ENCODE measurements around the gene KCNK4.

Gene KCNK4

GRCh38 chr11:64347193-64347867, 56.2 kb downstream of the KCNK4 start:
- DNase-seq (ENCODE audit: low read depth), result no peak

DNA sequence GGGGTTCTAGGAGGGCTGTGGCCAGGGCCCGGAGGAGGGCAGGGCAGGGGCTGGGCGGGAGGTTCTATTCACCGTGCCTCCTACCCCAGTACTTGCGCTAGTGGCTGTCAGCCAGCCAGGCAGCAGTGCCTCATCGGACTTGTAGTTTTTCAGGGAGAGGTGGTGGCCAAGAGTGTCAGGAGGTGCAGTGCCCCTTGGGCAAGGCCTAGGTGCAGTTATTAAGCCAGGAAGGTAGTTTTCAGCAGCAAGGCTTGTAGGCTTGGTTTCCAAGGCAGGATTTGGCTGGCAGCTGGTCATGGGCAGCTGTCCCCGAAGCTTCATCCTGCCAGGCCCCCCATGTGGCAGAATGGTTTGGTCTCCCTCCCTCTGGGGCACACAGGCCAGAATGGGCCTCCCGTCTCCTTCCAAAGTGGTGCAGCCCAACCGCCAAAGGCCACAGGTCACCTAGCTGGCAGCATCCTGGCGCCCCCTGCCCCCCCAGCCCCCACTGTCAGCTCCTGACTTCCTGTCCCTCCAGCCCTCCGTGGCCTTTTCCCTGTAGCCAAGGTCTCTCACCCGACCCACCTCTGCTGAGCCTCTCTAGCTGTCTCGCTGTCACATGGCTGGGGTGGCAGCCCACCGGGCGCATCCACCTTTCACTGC, 57.4 kb downstream of the KCNK4 start:
- DNase-seq (ENCODE audit: low read depth), result no peak

GRCh38 chr11:64349025-64349387, 57.9 kb downstream of the KCNK4 start:
- DNase-seq (ENCODE audit: low read depth), result no peak

DNA sequence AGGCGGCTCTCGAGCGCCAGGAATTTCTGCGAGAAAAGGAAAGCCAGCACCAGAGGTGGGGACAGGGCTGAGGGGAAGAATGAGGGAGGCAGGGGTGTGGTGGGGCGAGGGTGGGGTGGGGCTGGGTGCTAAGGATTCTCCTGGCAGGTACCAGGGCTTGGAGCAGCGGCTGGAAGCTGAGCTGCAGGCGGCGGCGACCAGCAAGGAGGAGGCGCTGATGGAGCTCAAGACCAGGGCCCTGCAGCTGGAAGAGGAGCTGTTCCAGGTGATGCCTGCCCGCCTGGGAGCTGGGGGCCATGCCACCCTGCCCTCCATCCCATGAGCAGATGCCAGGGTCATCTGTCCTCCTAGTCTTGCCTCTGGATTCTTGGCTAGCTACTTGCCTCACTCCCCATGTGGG, 58.3 kb downstream of the KCNK4 start:
- DNase-seq (ENCODE audit: low read depth), result no peak
